ENCODE data around the gene ATG7.

Gene ATG7

DNA sequence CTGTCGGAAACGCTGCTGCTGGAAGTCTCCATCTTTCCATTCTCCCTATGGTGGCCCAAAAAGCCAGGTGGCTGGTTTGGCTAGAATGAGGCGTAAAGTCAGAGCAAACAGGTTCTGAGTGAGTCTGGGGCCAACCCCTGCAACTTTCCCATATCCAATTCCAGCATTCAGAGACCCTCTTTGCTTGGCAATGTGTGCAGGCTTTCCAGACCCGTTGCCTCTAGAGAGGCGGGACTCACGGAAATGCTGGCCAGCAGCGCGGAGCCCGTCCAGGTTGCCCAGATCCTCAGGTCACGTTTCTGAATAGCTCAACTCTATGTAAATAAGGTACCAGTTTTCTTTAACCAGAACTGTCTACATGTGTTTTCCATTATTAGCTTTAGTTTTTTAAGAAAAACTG lies 303.5 kb downstream of the ATG7 start:
- H4K20me1 ChIP-seq (ENCODE audit: low read depth, low read length) = no peaks in the 10 kb centered on the region
- no peak for TF ChIP-seq EZH2phosphoT487 (conservative IDR thresholded peaks at IDR 0.05; ENCODE audit: low read length)
- TF ChIP-seq, protein P1, sequence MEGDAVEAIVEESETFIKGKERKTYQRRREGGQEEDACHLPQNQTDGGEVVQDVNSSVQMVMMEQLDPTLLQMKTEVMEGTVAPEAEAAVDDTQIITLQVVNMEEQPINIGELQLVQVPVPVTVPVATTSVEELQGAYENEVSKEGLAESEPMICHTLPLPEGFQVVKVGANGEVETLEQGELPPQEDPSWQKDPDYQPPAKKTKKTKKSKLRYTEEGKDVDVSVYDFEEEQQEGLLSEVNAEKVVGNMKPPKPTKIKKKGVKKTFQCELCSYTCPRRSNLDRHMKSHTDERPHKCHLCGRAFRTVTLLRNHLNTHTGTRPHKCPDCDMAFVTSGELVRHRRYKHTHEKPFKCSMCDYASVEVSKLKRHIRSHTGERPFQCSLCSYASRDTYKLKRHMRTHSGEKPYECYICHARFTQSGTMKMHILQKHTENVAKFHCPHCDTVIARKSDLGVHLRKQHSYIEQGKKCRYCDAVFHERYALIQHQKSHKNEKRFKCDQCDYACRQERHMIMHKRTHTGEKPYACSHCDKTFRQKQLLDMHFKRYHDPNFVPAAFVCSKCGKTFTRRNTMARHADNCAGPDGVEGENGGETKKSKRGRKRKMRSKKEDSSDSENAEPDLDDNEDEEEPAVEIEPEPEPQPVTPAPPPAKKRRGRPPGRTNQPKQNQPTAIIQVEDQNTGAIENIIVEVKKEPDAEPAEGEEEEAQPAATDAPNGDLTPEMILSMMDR (IDR thresholded peaks at IDR 0.05; ENCODE audit: insufficient read depth, low read length, poor library complexity, severe bottlenecking) = no peak
- peaks cover 74% of the 10 kb centered on the region for H3K79me2 ChIP-seq (ENCODE audit: insufficient read depth, low read length)

DNA sequence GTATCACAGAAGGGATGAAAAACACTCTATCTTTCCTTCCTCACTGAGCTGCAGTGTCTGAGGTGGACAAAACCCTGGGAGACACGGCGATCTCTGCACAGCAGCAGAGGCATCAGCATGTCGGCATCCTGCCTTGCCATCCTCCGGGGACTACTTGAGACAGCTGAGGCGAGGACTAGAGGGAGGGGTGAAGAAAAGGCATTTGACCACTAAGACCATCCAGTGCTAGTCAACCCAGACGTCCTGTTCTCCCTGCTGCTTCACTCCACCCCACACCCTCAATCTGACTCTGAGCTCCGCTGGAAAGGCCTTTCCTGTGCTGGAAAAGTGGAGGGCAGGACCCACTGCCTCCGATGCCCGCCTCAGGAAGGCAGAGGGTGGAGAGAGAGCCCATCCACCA lies 304.3 kb downstream of the ATG7 start:
- H3F3A ChIP-seq (ENCODE audit: insufficient read depth) = no peaks in the 10 kb centered on the region
- H3K27ac ChIP-seq (ENCODE audit: low read depth, low read length) = peak overlapping the region; percentile 20
- no peak for TF ChIP-seq EZH2phosphoT487 (conservative IDR thresholded peaks at IDR 0.05; ENCODE audit: low read length)
- TF ChIP-seq, protein P1 (IDR thresholded peaks at IDR 0.05; ENCODE audit: insufficient read depth, low read length, poor library complexity, severe bottlenecking) = no peak
- no peak overlapping the region for H3K4me2 ChIP-seq (ENCODE audit: low read depth, low read length, poor library complexity, severe bottlenecking)
- H3K9me2 ChIP-seq (replicated peaks; ENCODE audit: insufficient read depth, low read length) = no peaks in the 10 kb centered on the region
- H3K4me3 ChIP-seq (ENCODE audit: insufficient read depth, low read length, poor library complexity, severe bottlenecking) = no peak overlapping the region
- H3K36me3 ChIP-seq (ENCODE audit: low read length) = no peaks in the 10 kb centered on the region
- no peaks in the 10 kb centered on the region for H3K9me3 ChIP-seq (ENCODE audit: insufficient read depth, low read length)
- H3K27me3 ChIP-seq (ENCODE audit: low read length) = no peaks in the 10 kb centered on the region
- no peak overlapping the region for H3K9ac ChIP-seq (ENCODE audit: low read length)
- peaks cover 75% of the 10 kb centered on the region for H3K79me2 ChIP-seq (ENCODE audit: insufficient read depth, low read length)
- H2AFZ ChIP-seq (ENCODE audit: low read depth, low read length, severe bottlenecking) = no peak overlapping the region
- H4K20me1 ChIP-seq (ENCODE audit: low read depth, low read length) = no peaks in the 10 kb centered on the region

More for the DNA sequence above, 303.5 kb downstream of the ATG7 start:
- Histone ChIP-seq H3K9ac (ENCODE audit: low read length) (no peak overlapping the region), H3K27ac (ENCODE audit: low read depth, low read length) (no peak overlapping the region), H3K4me3 (ENCODE audit: insufficient read depth, low read length, poor library complexity, severe bottlenecking) (no peak overlapping the region), H3K9me3 (ENCODE audit: insufficient read depth, low read length) (no peaks in the 10 kb centered on the region), H2AFZ (ENCODE audit: low read depth, low read length, severe bottlenecking) (no peak overlapping the region), H3F3A (ENCODE audit: insufficient read depth) (no peaks in the 10 kb centered on the region), H3K4me2 (ENCODE audit: low read depth, low read length, poor library complexity, severe bottlenecking) (no peak overlapping the region), H3K9me2 (replicated peaks; ENCODE audit: insufficient read depth, low read length) (no peaks in the 10 kb centered on the region), H3K36me3 (ENCODE audit: low read length) (no peaks in the 10 kb centered on the region), H3K27me3 (ENCODE audit: low read length) (no peaks in the 10 kb centered on the region)

DNA sequence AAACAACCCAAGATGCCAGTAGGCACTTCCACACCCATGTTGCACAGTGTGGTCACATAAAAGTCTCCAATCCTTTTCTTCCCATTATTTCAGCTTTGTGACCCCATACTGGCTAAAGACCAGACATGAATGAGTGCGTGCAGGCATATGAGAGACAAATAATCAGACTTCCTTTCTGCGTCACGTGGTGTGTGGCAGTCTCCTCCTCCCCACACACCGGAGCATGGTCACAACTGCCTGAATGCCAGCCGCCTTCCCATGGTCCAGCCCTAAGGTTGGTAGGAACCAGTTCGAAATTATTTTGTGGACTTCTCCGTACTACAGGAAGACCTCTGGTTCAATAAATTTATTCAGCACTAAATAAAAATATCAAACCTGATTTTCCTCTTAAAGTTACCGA lies 306.0 kb downstream of the ATG7 start:
- H2AFZ ChIP-seq (ENCODE audit: low read depth, low read length, severe bottlenecking) = no peak overlapping the region
- H3K9me2 ChIP-seq (replicated peaks; ENCODE audit: insufficient read depth, low read length) = no peaks in the 10 kb centered on the region
- H4K20me1 ChIP-seq (ENCODE audit: low read depth, low read length) = no peaks in the 10 kb centered on the region
- no peak overlapping the region for H3K9ac ChIP-seq (ENCODE audit: low read length)
- TF ChIP-seq, protein P1 (IDR thresholded peaks at IDR 0.05; ENCODE audit: insufficient read depth, low read length, poor library complexity, severe bottlenecking) = no peak
- TF ChIP-seq EZH2phosphoT487 (conservative IDR thresholded peaks at IDR 0.05; ENCODE audit: low read length) = no peak
- H3F3A ChIP-seq (ENCODE audit: insufficient read depth) = peaks cover 9% of the 10 kb centered on the region
- peaks cover 87% of the 10 kb centered on the region for H3K79me2 ChIP-seq (ENCODE audit: insufficient read depth, low read length)
- H3K4me2 ChIP-seq (ENCODE audit: low read depth, low read length, poor library complexity, severe bottlenecking) = no peak overlapping the region
- H3K9me3 ChIP-seq (ENCODE audit: insufficient read depth, low read length) = no peaks in the 10 kb centered on the region
- H3K27ac ChIP-seq (ENCODE audit: low read depth, low read length) = no peak overlapping the region
- no peaks in the 10 kb centered on the region for H3K36me3 ChIP-seq (ENCODE audit: low read length)
- no peaks in the 10 kb centered on the region for H3K27me3 ChIP-seq (ENCODE audit: low read length)
- H3K4me3 ChIP-seq (ENCODE audit: insufficient read depth, low read length, poor library complexity, severe bottlenecking) = no peak overlapping the region

All from SU-DHL-6 (cell line).